ENCODE data around the gene FBLN2.

FBLN2 gene

GRCh38 chr3:13610006-13610570 lies 61.2 kb downstream of the FBLN2 start:
- DNase-seq: no peak

DNA sequence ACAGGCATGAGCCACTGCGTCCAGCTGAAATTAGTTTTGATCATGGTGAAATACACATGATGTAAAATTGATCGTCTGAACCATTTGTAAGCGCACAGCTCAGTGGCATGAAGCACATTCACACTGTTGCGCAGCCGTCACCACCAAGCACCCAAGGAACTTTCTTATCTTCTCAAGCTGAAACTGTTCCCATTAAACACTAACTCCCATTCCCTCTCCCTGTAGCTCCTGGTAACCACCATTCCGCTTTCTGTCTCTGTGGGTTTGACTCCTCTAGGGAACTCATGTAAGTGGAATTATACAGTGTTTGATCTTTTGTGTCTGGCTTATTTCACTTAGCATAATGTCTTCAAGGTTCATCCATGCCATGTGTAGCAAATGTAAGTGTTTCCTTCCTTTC lies 62.3 kb downstream of the FBLN2 start:
- DNase-seq: no peak

GRCh38 chr3:13612829-13613228 lies 63.9 kb downstream of the FBLN2 start:
- DNase-seq: no peak

DNA sequence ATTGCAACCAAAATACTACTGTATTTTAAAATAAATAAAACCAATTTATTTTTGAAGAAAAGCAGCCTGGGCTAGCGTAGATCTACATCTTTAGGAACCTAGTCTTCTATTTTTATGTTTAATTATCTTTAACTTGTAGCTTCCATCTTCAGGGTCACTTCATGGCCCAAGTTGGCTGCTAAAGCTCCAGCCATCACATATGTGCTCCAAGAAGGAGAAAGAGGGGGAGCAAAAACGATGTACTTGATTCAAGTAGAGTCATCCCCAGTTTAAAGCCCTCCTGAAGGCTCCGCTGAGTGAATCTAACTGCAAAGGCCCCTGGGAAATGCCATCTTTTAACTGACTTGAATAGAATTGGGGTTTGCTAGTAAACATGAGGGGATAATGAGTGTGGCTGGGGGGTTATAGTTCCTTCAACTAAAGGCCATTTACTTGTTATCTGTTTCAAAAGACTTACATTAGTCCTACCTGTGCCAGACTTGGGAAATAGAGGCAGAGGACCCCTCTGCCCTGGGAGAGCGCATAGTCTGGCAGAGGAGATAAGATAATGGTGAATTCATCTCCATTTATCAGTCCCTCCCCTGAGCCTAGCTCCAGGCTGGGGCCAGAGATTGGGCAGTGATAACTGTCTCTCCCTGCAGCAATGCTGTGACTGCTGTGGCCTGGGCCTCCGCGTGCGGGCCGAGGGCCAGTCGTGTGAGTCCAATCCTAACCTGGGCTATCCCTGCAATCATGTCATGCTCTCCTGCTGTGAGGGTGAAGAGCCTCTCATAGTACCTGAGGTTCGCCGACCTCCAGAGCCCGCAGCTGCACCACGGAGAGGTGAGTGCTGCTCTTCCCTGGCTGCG lies 64.6 kb downstream of the FBLN2 start:
- DNase-seq: no peak

DNA sequence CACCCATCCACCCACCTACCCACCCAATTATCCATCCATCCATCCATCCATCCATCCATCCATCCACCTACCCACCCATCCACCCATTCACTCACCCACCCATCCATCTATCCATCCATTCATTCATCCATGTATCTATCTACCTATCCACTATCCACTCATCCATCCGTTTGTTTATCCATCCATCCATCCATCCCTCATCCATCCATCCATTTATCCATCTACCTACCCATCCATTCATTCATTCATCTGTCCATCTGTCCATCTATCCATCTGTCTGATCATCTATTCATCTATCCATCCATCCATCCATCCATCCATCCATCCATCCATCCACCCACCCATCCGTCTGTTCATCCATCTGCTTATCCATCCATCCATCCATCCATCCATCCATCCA lies 65.7 kb downstream of the FBLN2 start:
- DNase-seq: no peak

DNA sequence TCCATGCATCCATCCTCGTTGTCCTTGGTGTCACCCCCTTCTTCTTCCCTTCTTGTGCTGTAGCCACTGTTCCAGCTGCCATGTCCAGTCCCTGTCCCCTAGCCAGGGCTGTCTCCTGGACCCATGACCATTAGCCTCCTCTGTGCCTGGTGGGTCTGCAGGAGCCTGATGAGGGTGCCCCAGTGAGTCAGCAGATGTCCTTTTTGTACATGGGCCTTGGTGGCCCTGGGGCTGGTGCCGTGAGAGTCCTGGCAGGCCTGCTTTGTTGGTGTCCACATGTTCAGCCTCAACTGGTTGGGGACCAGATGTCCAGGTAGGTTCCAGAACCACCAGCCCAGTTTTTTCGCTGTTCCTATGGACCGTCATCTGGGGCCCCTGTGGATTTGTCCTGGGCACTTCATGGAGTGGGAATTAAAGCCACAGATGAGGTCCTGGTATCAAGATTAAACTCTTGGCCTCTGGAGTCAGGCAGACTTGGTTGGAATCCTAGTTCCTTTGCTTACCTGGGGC lies 66.1 kb downstream of the FBLN2 start:
- DNase-seq: no peak

- DNase-seq: no peak
Measured at GRCh38 chr3:13616359-13616758, 67.4 kb downstream of the FBLN2 start.

- no peak for DNase-seq
Measured at GRCh38 chr3:13617097-13617738, 68.3 kb downstream of the FBLN2 start.

DNA sequence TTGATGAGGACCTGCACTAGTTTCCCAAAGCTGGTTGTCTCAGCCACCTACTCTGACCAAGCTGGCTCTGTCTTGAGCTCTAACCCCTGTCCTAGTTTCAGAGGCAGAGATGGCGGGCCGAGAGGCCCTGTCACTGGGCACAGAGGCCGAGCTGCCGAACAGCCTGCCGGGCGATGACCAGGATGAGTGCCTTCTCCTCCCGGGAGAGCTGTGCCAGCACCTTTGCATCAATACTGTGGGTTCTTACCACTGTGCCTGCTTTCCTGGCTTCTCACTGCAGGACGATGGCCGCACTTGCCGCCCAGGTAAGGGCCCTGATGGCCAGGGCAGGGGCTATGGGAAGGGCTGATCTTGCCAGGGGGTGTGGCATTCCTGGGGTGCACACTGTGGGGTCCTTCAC lies 69.1 kb downstream of the FBLN2 start:
- DNase-seq: no peak

DNA sequence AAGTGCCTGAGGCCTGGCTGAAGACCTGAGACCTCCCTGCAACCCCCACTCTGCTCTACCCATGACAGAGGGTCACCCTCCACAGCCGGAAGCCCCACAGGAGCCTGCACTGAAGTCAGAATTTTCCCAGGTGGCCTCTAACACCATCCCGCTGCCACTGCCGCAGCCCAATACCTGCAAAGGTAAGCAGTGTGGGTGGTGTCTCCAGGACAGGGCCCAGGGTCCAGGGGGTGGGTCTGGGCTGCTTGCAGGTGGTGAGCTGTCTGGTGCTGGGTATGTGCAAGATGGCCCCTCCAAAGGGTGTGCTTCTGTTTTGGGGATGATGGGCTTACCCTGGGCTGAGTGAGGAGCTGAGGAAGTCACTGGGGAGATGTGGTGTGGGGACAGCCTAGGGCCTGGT lies 69.9 kb downstream of the FBLN2 start:
- no peak for DNase-seq

- DNase-seq: no peak
Measured at GRCh38 chr3:13619661-13620230, 70.8 kb downstream of the FBLN2 start.

- DNase-seq: no peak
Measured at GRCh38 chr3:13620281-13620680, 71.4 kb downstream of the FBLN2 start.

DNA sequence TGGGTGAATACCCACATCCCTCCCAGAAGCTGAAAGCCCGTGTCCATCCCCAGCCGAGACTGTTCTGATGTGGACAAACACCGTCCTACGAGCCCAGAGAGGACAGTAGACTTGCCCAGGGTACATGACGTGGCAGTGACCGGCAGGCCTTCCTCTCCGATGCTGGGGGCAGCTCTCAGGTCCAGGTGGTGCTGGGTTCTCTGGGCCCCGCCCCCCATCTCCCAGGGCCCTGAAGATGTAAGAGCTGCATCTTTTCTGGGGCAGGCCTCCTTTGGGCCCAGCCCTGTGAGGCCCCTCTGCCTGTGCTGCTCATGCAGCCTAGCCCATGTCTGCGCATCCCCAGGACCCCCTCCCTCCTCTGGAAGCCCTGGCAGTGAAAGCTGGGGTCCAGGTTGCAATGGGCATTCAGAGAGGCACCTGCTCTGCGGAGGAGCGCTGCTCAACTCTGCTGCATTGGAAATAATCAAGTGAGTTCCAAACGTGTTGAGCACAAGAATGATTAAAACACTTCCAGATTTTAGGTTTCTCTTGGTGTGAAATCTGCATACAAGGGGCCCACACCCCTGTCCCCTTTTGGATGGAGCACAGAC lies 71.9 kb downstream of the FBLN2 start:
- no peak for DNase-seq

DNA sequence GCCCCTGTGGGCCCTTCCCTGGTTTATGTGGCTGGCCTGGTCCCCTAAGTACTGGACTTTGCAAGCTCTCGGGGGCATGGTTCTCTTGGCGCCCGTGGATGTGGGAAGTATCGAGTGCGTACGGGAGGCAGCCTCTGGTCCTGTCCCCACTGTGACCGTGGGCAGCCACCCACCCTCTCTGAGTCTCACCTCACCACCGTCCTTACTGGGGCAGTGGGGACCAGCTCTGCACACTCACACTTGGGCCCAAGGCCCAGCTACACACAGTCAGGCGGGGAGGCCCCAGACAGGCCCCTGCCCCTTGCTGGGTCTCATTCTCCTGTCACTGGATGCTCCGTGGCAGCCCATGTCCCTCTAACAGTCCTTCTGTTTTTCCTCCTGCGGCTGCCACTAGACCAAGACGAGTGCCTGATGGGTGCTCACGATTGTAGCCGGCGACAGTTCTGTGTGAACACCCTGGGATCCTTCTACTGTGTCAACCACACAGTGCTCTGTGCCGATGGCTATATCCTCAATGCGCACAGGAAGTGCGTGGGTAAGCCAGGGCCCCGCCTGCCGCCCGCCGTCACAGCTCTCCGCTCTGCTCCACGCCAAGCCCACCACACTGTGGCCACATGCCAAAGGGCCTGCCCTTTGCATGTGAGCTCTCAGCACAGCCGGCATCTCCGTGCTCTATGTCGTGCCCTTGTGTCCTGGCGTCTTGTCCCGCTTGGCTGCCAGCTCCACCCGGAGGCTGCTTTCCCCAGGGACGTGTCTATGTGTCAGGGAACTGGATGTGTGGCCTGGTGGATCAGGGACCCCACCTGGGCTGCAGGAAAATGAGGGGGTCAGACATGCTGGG lies 72.7 kb downstream of the FBLN2 start:
- no peak for DNase-seq

GRCh38 chr3:13622356-13622755 lies 73.4 kb downstream of the FBLN2 start:
- no peak for DNase-seq

GRCh38 chr3:13623101-13623654 lies 74.3 kb downstream of the FBLN2 start:
- DNase-seq: no peak

DNA sequence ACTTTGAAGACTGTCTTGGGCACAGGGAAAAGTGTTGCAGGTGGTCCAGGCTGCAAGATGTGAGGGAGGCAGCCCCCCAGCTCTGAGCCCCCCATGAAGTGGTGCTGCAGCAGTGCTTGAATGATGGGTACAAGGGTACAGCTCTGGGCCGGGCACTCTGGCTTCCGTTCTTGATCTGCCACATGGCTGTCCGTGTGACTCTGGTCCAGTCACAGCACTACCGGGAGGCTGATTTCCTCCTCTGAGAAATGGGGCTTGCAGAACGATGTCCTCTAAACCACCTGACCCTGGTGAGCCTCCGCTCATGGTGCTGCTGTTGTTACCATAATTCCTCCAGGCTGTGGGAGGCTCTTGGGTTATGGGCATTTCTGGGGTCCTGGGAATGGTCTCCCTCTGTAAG lies 75.1 kb downstream of the FBLN2 start:
- DNase-seq: no peak

DNA sequence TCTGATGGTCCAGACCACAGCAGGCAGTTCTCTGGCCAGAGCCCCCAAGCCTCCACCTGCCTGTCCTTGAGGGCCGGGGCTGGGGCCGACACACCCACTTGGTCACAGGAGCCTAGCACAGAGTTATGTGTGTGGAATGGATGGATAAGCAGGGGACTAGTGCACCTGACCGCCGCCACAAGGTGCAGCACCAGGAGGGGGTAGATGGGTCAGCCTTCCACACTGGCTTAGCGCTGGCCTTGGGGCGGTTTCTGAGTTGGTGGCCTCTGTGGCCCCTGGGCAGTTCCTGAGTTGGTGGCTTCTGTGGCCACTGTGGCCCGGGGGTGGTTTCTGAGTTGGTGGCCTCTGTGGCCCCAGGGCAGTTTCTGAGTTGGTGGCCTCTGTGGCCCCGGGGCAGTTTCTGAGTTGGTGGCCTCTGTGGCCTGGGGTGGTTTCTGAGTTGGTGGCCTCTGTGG lies 75.8 kb downstream of the FBLN2 start:
- no peak for DNase-seq

- no peak for DNase-seq
Measured at GRCh38 chr3:13626396-13626795, 77.5 kb downstream of the FBLN2 start.

- no peak for DNase-seq
Measured at GRCh38 chr3:13626915-13627460, 78.1 kb downstream of the FBLN2 start.

DNA sequence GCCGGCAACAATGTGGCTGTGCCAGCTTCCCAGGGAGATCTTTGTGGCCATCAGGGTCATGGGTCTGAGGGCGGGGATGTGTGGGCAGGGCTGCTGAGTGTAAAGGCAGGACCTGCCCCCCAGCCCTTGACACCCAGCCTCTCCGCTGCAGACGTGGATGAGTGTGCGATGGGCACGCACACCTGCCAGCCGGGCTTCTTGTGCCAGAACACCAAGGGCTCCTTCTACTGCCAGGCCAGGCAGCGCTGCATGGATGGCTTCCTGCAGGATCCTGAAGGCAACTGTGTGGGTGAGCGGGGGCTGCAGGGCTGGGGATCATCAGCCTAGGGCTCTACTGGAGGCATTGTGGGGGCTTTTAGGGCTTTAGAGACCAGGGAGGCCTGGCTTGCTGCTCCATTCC lies 78.8 kb downstream of the FBLN2 start:
- DNase-seq: no peak

DNA sequence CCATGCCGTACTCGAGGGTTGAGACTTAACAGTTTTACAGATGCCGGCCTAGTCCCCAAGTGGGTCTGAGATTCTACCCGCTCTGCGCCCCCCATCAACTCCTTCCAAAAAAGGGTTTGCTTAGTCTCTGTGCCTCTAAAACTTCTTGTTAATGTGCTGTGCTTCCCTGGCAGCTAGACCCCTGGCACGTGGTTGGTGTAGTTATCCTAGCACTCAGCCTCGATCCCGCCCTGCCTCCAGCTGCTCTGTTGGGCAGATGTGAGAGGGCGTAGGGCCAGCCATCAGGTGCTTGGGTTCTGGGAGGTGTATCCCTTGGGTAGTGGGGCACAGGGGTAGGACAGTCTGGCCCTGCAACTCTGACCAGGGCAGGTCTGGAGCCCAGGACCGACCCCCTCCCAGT lies 79.5 kb downstream of the FBLN2 start:
- DNase-seq: no peak

Measured in GF-D8 (cell line).